ENCODE measurements around the gene PDK1.

DNA sequence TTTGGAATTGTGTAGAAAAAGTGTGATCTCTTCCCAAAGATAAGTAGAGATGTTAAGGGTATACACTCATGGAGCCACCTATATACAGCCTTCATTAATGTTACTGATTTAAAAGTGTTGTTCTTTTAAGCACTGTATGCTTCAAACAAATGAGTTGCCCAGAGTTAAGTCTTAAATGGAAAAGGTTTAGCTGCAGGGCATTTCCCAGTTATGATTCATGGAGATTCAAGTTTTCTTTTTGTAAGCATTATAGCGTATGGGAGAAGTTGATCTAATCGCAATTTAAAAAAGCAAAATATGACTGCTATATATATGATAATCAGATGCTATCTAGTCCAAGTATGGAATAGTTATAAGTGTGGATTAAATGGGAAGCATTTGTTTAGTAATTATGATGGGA lies 4.8 kb downstream of the PDK1 start:
- TF ChIP-seq, protein P1, sequence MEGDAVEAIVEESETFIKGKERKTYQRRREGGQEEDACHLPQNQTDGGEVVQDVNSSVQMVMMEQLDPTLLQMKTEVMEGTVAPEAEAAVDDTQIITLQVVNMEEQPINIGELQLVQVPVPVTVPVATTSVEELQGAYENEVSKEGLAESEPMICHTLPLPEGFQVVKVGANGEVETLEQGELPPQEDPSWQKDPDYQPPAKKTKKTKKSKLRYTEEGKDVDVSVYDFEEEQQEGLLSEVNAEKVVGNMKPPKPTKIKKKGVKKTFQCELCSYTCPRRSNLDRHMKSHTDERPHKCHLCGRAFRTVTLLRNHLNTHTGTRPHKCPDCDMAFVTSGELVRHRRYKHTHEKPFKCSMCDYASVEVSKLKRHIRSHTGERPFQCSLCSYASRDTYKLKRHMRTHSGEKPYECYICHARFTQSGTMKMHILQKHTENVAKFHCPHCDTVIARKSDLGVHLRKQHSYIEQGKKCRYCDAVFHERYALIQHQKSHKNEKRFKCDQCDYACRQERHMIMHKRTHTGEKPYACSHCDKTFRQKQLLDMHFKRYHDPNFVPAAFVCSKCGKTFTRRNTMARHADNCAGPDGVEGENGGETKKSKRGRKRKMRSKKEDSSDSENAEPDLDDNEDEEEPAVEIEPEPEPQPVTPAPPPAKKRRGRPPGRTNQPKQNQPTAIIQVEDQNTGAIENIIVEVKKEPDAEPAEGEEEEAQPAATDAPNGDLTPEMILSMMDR (IDR thresholded peaks at IDR 0.05 in 8 of 11, conservative IDR thresholded peaks at IDR 0.05 in 3 of 11): no peak
- TF ChIP-seq POLR2AphosphoS5 (IDR thresholded peaks at IDR 0.05): no peak
- no peak for TF ChIP-seq POLR2A (IDR thresholded peaks at IDR 0.05)

Data from spleen (tissue), 7 donors.